ENCODE data around the gene ZNF385B. TPM values are rescaled to one million over a fixed set of nuclear protein-coding genes. Genes with fewer than 3 reads are reported as not detected.

The ZNF385B gene
- total and polyA plus RNA-seq, 12 donors, result 2.0 to 15.3 (median 8.4) TPM

DNA sequence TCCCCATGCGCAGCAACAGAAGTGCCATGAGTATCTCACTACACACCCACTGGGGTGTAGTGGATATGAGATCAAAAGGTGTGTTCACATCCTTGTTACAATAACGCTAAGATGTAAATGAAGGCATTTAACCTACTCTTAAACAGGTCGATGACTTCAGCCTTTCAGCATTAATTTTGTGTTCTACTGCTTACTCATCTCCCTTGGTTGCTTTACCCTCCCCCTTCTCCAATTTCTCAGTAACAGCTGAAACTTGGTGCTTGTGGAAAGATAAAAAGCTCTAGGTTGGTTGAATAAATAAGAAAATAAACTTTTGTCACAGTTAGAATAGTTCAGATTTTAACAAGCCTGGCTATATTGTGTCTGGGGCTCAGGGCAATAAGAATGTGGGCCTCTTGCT lies 449.3 kb downstream of the ZNF385B start:
- H3K4me3 ChIP-seq, result no peak overlapping the region
- TF ChIP-seq, protein P1, sequence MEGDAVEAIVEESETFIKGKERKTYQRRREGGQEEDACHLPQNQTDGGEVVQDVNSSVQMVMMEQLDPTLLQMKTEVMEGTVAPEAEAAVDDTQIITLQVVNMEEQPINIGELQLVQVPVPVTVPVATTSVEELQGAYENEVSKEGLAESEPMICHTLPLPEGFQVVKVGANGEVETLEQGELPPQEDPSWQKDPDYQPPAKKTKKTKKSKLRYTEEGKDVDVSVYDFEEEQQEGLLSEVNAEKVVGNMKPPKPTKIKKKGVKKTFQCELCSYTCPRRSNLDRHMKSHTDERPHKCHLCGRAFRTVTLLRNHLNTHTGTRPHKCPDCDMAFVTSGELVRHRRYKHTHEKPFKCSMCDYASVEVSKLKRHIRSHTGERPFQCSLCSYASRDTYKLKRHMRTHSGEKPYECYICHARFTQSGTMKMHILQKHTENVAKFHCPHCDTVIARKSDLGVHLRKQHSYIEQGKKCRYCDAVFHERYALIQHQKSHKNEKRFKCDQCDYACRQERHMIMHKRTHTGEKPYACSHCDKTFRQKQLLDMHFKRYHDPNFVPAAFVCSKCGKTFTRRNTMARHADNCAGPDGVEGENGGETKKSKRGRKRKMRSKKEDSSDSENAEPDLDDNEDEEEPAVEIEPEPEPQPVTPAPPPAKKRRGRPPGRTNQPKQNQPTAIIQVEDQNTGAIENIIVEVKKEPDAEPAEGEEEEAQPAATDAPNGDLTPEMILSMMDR (IDR thresholded peaks at IDR 0.05), result no peak
- intact Hi-C loops (cut with DNase I), result loop anchor here in 1 of 2 donors (10.0 kb wide), 1 partner anchor 187 kb away; no protein-coding TSS in a partner anchor
- H3K27ac ChIP-seq, result no peak overlapping the region
- 68 to 86% (median 75%) methylated on average over 3 of the region's 3 CpGs for WGBS, 4 donors
- no peaks in the 10 kb centered on the region for H3K9me3 ChIP-seq (replicated peaks in 1 of 3)
- no peaks in the 10 kb centered on the region for H3K36me3 ChIP-seq (replicated peaks in 1 of 2)
- H3K4me1 ChIP-seq (replicated peaks in 1 of 2), result no peaks in the 10 kb centered on the region
- H3K27me3 ChIP-seq, result no peaks in the 10 kb centered on the region
- no peak for DNase-seq

DNA sequence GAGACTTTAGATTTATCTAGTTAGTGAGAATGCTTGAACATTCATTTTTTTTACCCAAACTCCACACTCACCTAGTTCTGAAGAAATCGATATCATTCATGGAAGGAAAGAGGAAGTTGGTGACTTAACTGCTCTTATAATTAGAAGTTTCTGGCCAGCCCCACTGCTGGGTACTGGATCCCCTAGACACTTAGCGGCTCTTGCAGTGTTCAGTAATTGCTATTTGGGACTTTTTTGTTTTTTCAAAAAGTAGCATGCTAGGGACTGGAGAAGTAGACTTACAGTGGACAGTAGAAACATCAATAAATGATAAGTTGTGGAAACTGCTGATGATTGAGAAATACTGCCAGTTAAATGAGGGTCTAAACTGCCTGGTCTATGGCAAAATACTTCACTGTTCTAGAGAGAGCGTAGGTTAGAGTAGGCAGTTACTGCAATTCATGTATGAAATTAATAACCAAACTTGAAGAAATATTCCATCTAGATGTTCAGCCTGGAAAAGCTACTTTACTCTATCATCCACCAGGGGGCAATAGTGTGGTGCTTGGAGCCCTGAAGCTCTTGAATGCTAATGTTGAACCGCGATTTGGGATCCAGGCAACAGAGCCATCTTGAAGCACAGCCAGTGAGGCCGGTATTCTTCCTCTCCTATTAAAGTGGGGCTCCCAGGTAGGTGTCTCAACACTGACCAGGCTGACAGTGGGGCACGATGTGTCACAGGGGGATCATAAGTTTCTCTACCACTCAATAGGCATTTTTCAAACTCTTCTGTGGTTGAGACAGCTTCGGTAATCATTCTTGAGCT lies 450.7 kb downstream of the ZNF385B start:
- no peak overlapping the region for H3K27ac ChIP-seq
- no peaks in the 10 kb centered on the region for H3K9me3 ChIP-seq (replicated peaks in 1 of 3)
- H3K4me1 ChIP-seq (replicated peaks in 1 of 2), result no peaks in the 10 kb centered on the region
- H3K36me3 ChIP-seq (replicated peaks in 1 of 2), result no peaks in the 10 kb centered on the region
- peak; percentile 41 to 73 (median 53) for DNase-seq
- H3K4me3 ChIP-seq, result no peak overlapping the region
- WGBS, 4 donors, result 28 to 43% (median 33%) methylated on average over 8 of the region's 8 CpGs
- intact Hi-C loops (cut with DNase I), result loop anchor here in 1 of 2 donors (10.0 kb wide), 1 partner anchor 186 kb away; no protein-coding TSS in a partner anchor
- TF ChIP-seq, protein P1 (IDR thresholded peaks at IDR 0.05), result peak; percentile 54 to 80 (median 67)
- TF ChIP-seq POLR2A (IDR thresholded peaks at IDR 0.05), result no peak
- no peaks in the 10 kb centered on the region for H3K27me3 ChIP-seq

GRCh38 chr2:179403624-179404023 lies 457.8 kb downstream of the ZNF385B start:
- H3K9me3 ChIP-seq (replicated peaks in 1 of 3), result no peaks in the 10 kb centered on the region
- TF ChIP-seq, protein P1 (IDR thresholded peaks at IDR 0.05), result no peak
- no peak for TF ChIP-seq POLR2A (IDR thresholded peaks at IDR 0.05)
- no peaks in the 10 kb centered on the region for H3K4me1 ChIP-seq (replicated peaks in 1 of 2)
- DNase-seq, result no peak
- no peaks in the 10 kb centered on the region for H3K36me3 ChIP-seq (replicated peaks in 1 of 2)
- no peak overlapping the region for H3K27ac ChIP-seq
- no peak overlapping the region for H3K4me3 ChIP-seq
- H3K27me3 ChIP-seq, result no peaks in the 10 kb centered on the region
- intact Hi-C loops (cut with DNase I), result no loop called here

DNA sequence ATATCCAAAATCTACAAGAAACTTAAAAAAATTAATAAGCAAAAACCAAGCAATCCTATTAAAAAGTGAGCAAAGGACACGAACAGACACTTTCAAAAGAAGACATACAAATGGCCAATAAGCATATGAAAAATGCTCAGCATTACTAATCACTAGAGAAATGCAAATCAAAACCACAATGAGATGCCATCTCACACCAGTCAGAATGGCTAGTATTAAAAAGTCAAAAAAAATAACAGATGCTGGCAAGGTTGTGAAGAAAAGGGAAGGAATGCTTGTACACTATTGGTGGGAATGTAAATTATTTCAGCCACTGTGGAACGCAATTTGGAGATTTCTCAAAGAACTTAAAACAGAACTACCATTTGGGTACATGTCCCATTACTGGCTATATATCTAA lies 467.9 kb downstream of the ZNF385B start:
- 82 to 91% (median 87%) methylated on average over 2 of the region's 2 CpGs for WGBS, 4 donors
- no peak overlapping the region for H3K4me3 ChIP-seq
- no peaks in the 10 kb centered on the region for H3K27me3 ChIP-seq
- H3K27ac ChIP-seq, result no peak overlapping the region
- TF ChIP-seq, protein P1 (IDR thresholded peaks at IDR 0.05), result no peak
- TF ChIP-seq POLR2A (IDR thresholded peaks at IDR 0.05), result no peak
- intact Hi-C loops (cut with DNase I), result no loop called here
- no peaks in the 10 kb centered on the region for H3K4me1 ChIP-seq (replicated peaks in 1 of 2)
- H3K9me3 ChIP-seq (replicated peaks in 1 of 3), result no peaks in the 10 kb centered on the region
- DNase-seq, result no peak
- no peaks in the 10 kb centered on the region for H3K36me3 ChIP-seq (replicated peaks in 1 of 2)

MicroRNA genes within 50 kb of the gene (microRNA counts, 767-probe panel; counts per million panel counts)
- 0 counts per million in 2 donors for microRNA hsa-miR-1258

Small RNA genes within 50 kb of the gene (microRNA-seq; reads per million reads assigned to microRNA genes)
- gene MIR1258, result 0 to 0.28 (median 0) reads per million in 3 donors

Small RNA genes within 50 kb of the gene (small RNA-seq; reads per million reads assigned to genes)
- 0 reads per million in 2 donors for gene MIR1258

Other genes starting within 250 kb of the ZNF385B start
- 10 to 100 TPM; 11.4 to 18.7 (median 15.1) TPM for gene CWC22, start 145.7 kb upstream of the ZNF385B start, total RNA-seq
- gene CWC22, start 145.7 kb upstream of the ZNF385B start, polyA plus RNA-seq, result 10 to 100 TPM in 2 of 3 donors, 1 to 10 TPM in 1; 9.2 to 22.0 (median 12.3) TPM

All from adrenal gland (tissue), 12 donors.